ENCODE measurements around the gene ABTB2. TPM values are rescaled to one million over a fixed set of nuclear protein-coding genes. Genes with fewer than 3 reads are reported as not detected.

The ABTB2 gene
- total and polyA plus RNA-seq, 2 experiments from 2014 or later: 12.4 to 14.3 TPM

GRCh38 chr11:34280945-34281872 lies 76.6 kb downstream of the ABTB2 start:
- Histone ChIP-seq H4K20me1 (ENCODE audit: insufficient read depth, poor library complexity, severe bottlenecking) (no peaks in the 10 kb centered on the region), H3K36me3 (replicated peaks; ENCODE audit: insufficient read depth, low read depth) (no peaks in the 10 kb centered on the region), H3K4me2 (no peak overlapping the region), H3K79me2 (peaks cover 8% of the 10 kb centered on the region), H3K4me1 (ENCODE audit: insufficient read depth) (peaks cover 10% of the 10 kb centered on the region), H3K27me3 (no peaks in the 10 kb centered on the region), H3K9me2 (replicated peaks; ENCODE audit: insufficient read depth) (no peaks in the 10 kb centered on the region), H3K9me3 (ENCODE audit: low read depth) (no peaks in the 10 kb centered on the region), H2AFZ (no peak overlapping the region), H3K4me3 (no peak overlapping the region), H3K27ac (no peak overlapping the region)
- 98% methylated on average over 8 of the region's 8 CpGs for WGBS (ENCODE audit: low lambda C conversion rate, missing lambda C conversion rate)
- TF ChIP-seq EZH2 (IDR thresholded peaks at IDR 0.05; ENCODE audit: borderline replicate concordance) (no peak), CTCF (IDR thresholded peaks at IDR 0.05; ENCODE audit: poor library complexity) (no peak), EZH2phosphoT487 (IDR thresholded peaks at IDR 0.05; ENCODE audit: low read depth, severe bottlenecking, unreplicated experiment) (no peak)
- no peak for DNase-seq (ENCODE audit: low spot score)

GRCh38 chr11:34278693-34279297 lies 79.0 kb downstream of the ABTB2 start:
- Histone ChIP-seq H3K79me2 (peaks cover 14% of the 10 kb centered on the region), H3K9me2 (replicated peaks; ENCODE audit: insufficient read depth) (no peaks in the 10 kb centered on the region), H3K9me3 (ENCODE audit: low read depth) (no peaks in the 10 kb centered on the region), H3K4me2 (no peak overlapping the region), H2AFZ (no peak overlapping the region), H3K27ac (no peak overlapping the region), H4K20me1 (ENCODE audit: insufficient read depth, poor library complexity, severe bottlenecking) (no peaks in the 10 kb centered on the region), H3K27me3 (no peaks in the 10 kb centered on the region), H3K36me3 (replicated peaks; ENCODE audit: insufficient read depth, low read depth) (no peaks in the 10 kb centered on the region), H3K4me3 (no peak overlapping the region), H3K4me1 (ENCODE audit: insufficient read depth) (peaks cover 17% of the 10 kb centered on the region)
- DNase-seq (ENCODE audit: low spot score): no peak
- TF ChIP-seq EZH2 (IDR thresholded peaks at IDR 0.05; ENCODE audit: borderline replicate concordance): no peak
- TF ChIP-seq CTCF (IDR thresholded peaks at IDR 0.05; ENCODE audit: poor library complexity): no peak
- no peak for TF ChIP-seq EZH2phosphoT487 (IDR thresholded peaks at IDR 0.05; ENCODE audit: low read depth, severe bottlenecking, unreplicated experiment)
- 84% methylated on average over 4 of the region's 4 CpGs for WGBS (ENCODE audit: low lambda C conversion rate, missing lambda C conversion rate)

GRCh38 chr11:34278175-34278574 lies 79.6 kb downstream of the ABTB2 start:
- H3K27ac ChIP-seq: no peak overlapping the region
- TF ChIP-seq EZH2phosphoT487 (IDR thresholded peaks at IDR 0.05; ENCODE audit: low read depth, severe bottlenecking, unreplicated experiment) (no peak), CTCF (IDR thresholded peaks at IDR 0.05; ENCODE audit: poor library complexity) (no peak), EZH2 (IDR thresholded peaks at IDR 0.05; ENCODE audit: borderline replicate concordance) (no peak)

More at GRCh38 chr11:34278175-34278574, 79.6 kb downstream of the ABTB2 start:
- Histone ChIP-seq H3K36me3 (replicated peaks; ENCODE audit: insufficient read depth, low read depth) (no peaks in the 10 kb centered on the region), H4K20me1 (ENCODE audit: insufficient read depth, poor library complexity, severe bottlenecking) (no peaks in the 10 kb centered on the region), H3K27me3 (no peaks in the 10 kb centered on the region), H3K9me3 (ENCODE audit: low read depth) (no peaks in the 10 kb centered on the region), H3K9me2 (replicated peaks; ENCODE audit: insufficient read depth) (no peaks in the 10 kb centered on the region), H3K4me1 (ENCODE audit: insufficient read depth) (peaks cover 17% of the 10 kb centered on the region), H2AFZ (no peak overlapping the region), H3K4me3 (no peak overlapping the region), H3K79me2 (peaks cover 18% of the 10 kb centered on the region), H3K4me2 (no peak overlapping the region)
- no peak for DNase-seq (ENCODE audit: low spot score)
